Breast epithelium (tissue), 3 donors: ENCODE results near the gene GFPT2.

Source experiments
- CTCF ChIP-seq, 3 donors: fragments of 450-650 bp; IDR thresholded peaks; one replicate each; pipeline ENCODE4 v1.5.1; 2016 to 2017; ENCODE audit warnings: antibody characterized with exemption in 3 of 3, mild to moderate bottlenecking in 3 of 3, moderate library complexity in 3 of 3
- POLR2A ChIP-seq: fragments of 450-650 bp; IDR thresholded peaks from one replicate; pipeline ENCODE4 v1.6.1; 2016; ENCODE audit warnings: antibody characterized with exemption, mild to moderate bottlenecking, moderate library complexity

- TF ChIP-seq CTCF (IDR thresholded peaks at IDR 0.05) (no peak), POLR2A (no peak)
Measured at GRCh38 chr5:180330810-180331646, 22.1 kb downstream of the GFPT2 start.
